Activated T-cell treated with anti-CD3 and anti-CD28 coated beads, Interleukin-2, amount 50 U/mL, for 4 hours (primary cell): ENCODE data around the gene LSAMP. TPM values are rescaled to one million over a fixed set of nuclear protein-coding genes. Genes with fewer than 3 reads are reported as not detected.

Experiments
- ATAC-seq, 2 donors: fragments of 200-7000 bp; cut with Tn5 transposase; one replicate each; pipeline ENCODE4 v1.10.0; 2021
- DNase-seq: peaks from one replicate; pipeline ENCODE4 v3.0.0-alpha.2; 2020
- H3K27me3 Mint-ChIP-seq: one replicate; pipeline ENCODE4 v1.8.0; 2021; ENCODE audit warnings: low read depth, mixed read lengths
- H3K36me3 Mint-ChIP-seq: one replicate; pipeline ENCODE4 v1.8.0; 2022; ENCODE audit warnings: mixed read lengths; ENCODE audit not compliant: insufficient read depth
- H3K4me1 Mint-ChIP-seq: one replicate; pipeline ENCODE4 v1.8.0; 2021; ENCODE audit warnings: low read depth, mixed read lengths
- H3K4me3 Mint-ChIP-seq: one replicate; pipeline ENCODE4 v1.8.0; 2021; ENCODE audit warnings: mild to moderate bottlenecking, moderate library complexity, mixed read lengths
- H3K9me3 Mint-ChIP-seq: one replicate; pipeline ENCODE4 v1.8.0; 2021; ENCODE audit warnings: mixed read lengths
- total RNA-seq, 3 donors: library from RNA; stranded (reverse); gene quantifications; one replicate each; pipeline ENCODE4 v1.2.1, GENCODE V29; 2021

Gene LSAMP
- total RNA-seq, 3 donors from 2014 or later = not detected

- Mint-ChIP-seq H3K9me3 (peaks cover 9% of the 10 kb centered on the region), H3K36me3 (no peaks in the 10 kb centered on the region), H3K4me3 (no peak overlapping the region), H3K4me1 (no peaks in the 10 kb centered on the region), H3K27me3 (no peaks in the 10 kb centered on the region)
- no peak for DNase-seq
- ATAC-seq = no peak
Observed at GRCh38 chr3:116356056-116356455, 89.2 kb downstream of the LSAMP start.

GRCh38 chr3:116354382-116354781, 90.9 kb downstream of the LSAMP start:
- no peak overlapping the region for H3K4me3 Mint-ChIP-seq
- ATAC-seq (no peak), DNase-seq (no peak)
- H3K9me3 Mint-ChIP-seq = peaks cover 9% of the 10 kb centered on the region
- H3K36me3 Mint-ChIP-seq = no peaks in the 10 kb centered on the region
- H3K4me1 Mint-ChIP-seq = no peaks in the 10 kb centered on the region
- no peaks in the 10 kb centered on the region for H3K27me3 Mint-ChIP-seq

- DNase-seq (no peak), ATAC-seq (no peak)
- peaks cover under 1% of the 10 kb centered on the region for H3K9me3 Mint-ChIP-seq
- H3K36me3 Mint-ChIP-seq = no peaks in the 10 kb centered on the region
- H3K4me1 Mint-ChIP-seq = no peaks in the 10 kb centered on the region
- no peak overlapping the region for H3K4me3 Mint-ChIP-seq
- no peaks in the 10 kb centered on the region for H3K27me3 Mint-ChIP-seq
Observed at GRCh38 chr3:116350119-116350733, 95.1 kb downstream of the LSAMP start.

- H3K4me3 Mint-ChIP-seq = no peak overlapping the region
- H3K36me3 Mint-ChIP-seq = no peaks in the 10 kb centered on the region
- no peaks in the 10 kb centered on the region for H3K9me3 Mint-ChIP-seq
- ATAC-seq = no peak
- DNase-seq = no peak
- no peaks in the 10 kb centered on the region for H3K27me3 Mint-ChIP-seq
- H3K4me1 Mint-ChIP-seq = no peaks in the 10 kb centered on the region
Observed at GRCh38 chr3:116348216-116348615, 97.1 kb downstream of the LSAMP start.

GRCh38 chr3:116342499-116342898, 102.8 kb downstream of the LSAMP start:
- Mint-ChIP-seq H3K36me3 (no peaks in the 10 kb centered on the region), H3K4me1 (no peaks in the 10 kb centered on the region), H3K9me3 (no peaks in the 10 kb centered on the region), H3K27me3 (no peaks in the 10 kb centered on the region), H3K4me3 (no peak overlapping the region)
- ATAC-seq (no peak), DNase-seq (no peak)

GRCh38 chr3:116341899-116342298, 103.4 kb downstream of the LSAMP start:
- no peak for ATAC-seq
- no peaks in the 10 kb centered on the region for H3K9me3 Mint-ChIP-seq
- no peaks in the 10 kb centered on the region for H3K36me3 Mint-ChIP-seq
- H3K4me3 Mint-ChIP-seq = no peak overlapping the region
- no peak for DNase-seq
- no peaks in the 10 kb centered on the region for H3K27me3 Mint-ChIP-seq
- no peaks in the 10 kb centered on the region for H3K4me1 Mint-ChIP-seq

- ATAC-seq = no peak
- Mint-ChIP-seq H3K4me3 (no peak overlapping the region), H3K9me3 (no peaks in the 10 kb centered on the region), H3K27me3 (no peaks in the 10 kb centered on the region), H3K36me3 (no peaks in the 10 kb centered on the region), H3K4me1 (no peaks in the 10 kb centered on the region)
- no peak for DNase-seq
Observed at GRCh38 chr3:116341381-116341780, 103.9 kb downstream of the LSAMP start.

GRCh38 chr3:116340680-116341216, 104.5 kb downstream of the LSAMP start:
- DNase-seq (no peak), ATAC-seq (no peak)
- no peaks in the 10 kb centered on the region for H3K4me1 Mint-ChIP-seq
- no peaks in the 10 kb centered on the region for H3K9me3 Mint-ChIP-seq
- no peak overlapping the region for H3K4me3 Mint-ChIP-seq
- no peaks in the 10 kb centered on the region for H3K36me3 Mint-ChIP-seq
- H3K27me3 Mint-ChIP-seq = no peaks in the 10 kb centered on the region

GRCh38 chr3:116339441-116340028, 105.8 kb downstream of the LSAMP start:
- Mint-ChIP-seq H3K36me3 (no peaks in the 10 kb centered on the region), H3K9me3 (no peaks in the 10 kb centered on the region)

GRCh38 chr3:116338713-116339112, 106.6 kb downstream of the LSAMP start:
- no peaks in the 10 kb centered on the region for H3K36me3 Mint-ChIP-seq

More at GRCh38 chr3:116339441-116340028, 105.8 kb downstream of the LSAMP start:
- H3K4me3 Mint-ChIP-seq = no peak overlapping the region
- H3K4me1 Mint-ChIP-seq = no peaks in the 10 kb centered on the region
- ATAC-seq (no peak), DNase-seq (no peak)
- H3K27me3 Mint-ChIP-seq = no peaks in the 10 kb centered on the region

GRCh38 chr3:116337229-116337628, 108.1 kb downstream of the LSAMP start:
- ATAC-seq = no peak
- Mint-ChIP-seq H3K4me1 (no peaks in the 10 kb centered on the region), H3K27me3 (no peaks in the 10 kb centered on the region)

More at GRCh38 chr3:116338713-116339112, 106.6 kb downstream of the LSAMP start:
- Mint-ChIP-seq H3K4me3 (no peak overlapping the region), H3K4me1 (no peaks in the 10 kb centered on the region), H3K9me3 (no peaks in the 10 kb centered on the region), H3K27me3 (no peaks in the 10 kb centered on the region)
- ATAC-seq (no peak), DNase-seq (no peak)

GRCh38 chr3:116331380-116331779, 113.9 kb downstream of the LSAMP start:
- no peak overlapping the region for H3K4me3 Mint-ChIP-seq
- H3K36me3 Mint-ChIP-seq = no peaks in the 10 kb centered on the region
- ATAC-seq (no peak), DNase-seq (no peak)
- H3K27me3 Mint-ChIP-seq = no peaks in the 10 kb centered on the region
- no peaks in the 10 kb centered on the region for H3K4me1 Mint-ChIP-seq
- H3K9me3 Mint-ChIP-seq = peaks cover 3% of the 10 kb centered on the region

More at GRCh38 chr3:116337229-116337628, 108.1 kb downstream of the LSAMP start:
- H3K36me3 Mint-ChIP-seq = no peaks in the 10 kb centered on the region
- no peaks in the 10 kb centered on the region for H3K9me3 Mint-ChIP-seq
- DNase-seq = no peak
- H3K4me3 Mint-ChIP-seq = no peak overlapping the region

- DNase-seq = no peak
Observed at GRCh38 chr3:116322750-116323375, 122.4 kb downstream of the LSAMP start.

GRCh38 chr3:116318370-116318769, 126.9 kb downstream of the LSAMP start:
- no peak for DNase-seq
- Mint-ChIP-seq H3K36me3 (no peaks in the 10 kb centered on the region), H3K9me3 (peaks cover 4% of the 10 kb centered on the region), H3K4me1 (no peaks in the 10 kb centered on the region), H3K27me3 (no peaks in the 10 kb centered on the region), H3K4me3 (no peak overlapping the region)
- ATAC-seq = no peak

More at GRCh38 chr3:116322750-116323375, 122.4 kb downstream of the LSAMP start:
- no peaks in the 10 kb centered on the region for H3K36me3 Mint-ChIP-seq
- H3K9me3 Mint-ChIP-seq = no peaks in the 10 kb centered on the region
- no peak for ATAC-seq
- no peaks in the 10 kb centered on the region for H3K27me3 Mint-ChIP-seq
- H3K4me3 Mint-ChIP-seq = no peak overlapping the region
- H3K4me1 Mint-ChIP-seq = no peaks in the 10 kb centered on the region

- DNase-seq = no peak
- H3K4me3 Mint-ChIP-seq = no peak overlapping the region
- ATAC-seq = no peak
- H3K4me1 Mint-ChIP-seq = no peaks in the 10 kb centered on the region
- H3K9me3 Mint-ChIP-seq = peaks cover 4% of the 10 kb centered on the region
- H3K27me3 Mint-ChIP-seq = no peaks in the 10 kb centered on the region
- no peaks in the 10 kb centered on the region for H3K36me3 Mint-ChIP-seq
Observed at GRCh38 chr3:116316771-116317170, 128.5 kb downstream of the LSAMP start.
